Suprapubic skin (tissue), 4 donors: Measurements from ENCODE around the gene SLC51B. TPM values are rescaled to one million over a fixed set of nuclear protein-coding genes. Genes with fewer than 3 reads are reported as not detected.
"Not testable (repeated sequence)": the region's sequence is repeated elsewhere in the genome, so short reads cannot be mapped to it uniquely, and the experiment has no call there.

Experiments used
- DNase-seq, 2 donors: peaks; one replicate each; pipeline ENCODE4 v3.0.0-alpha.2; 2019; ENCODE audit warnings: low spot score in 2 of 2
- H3K27ac ChIP-seq: fragments of 200-600 bp; sonication (generic); one replicate; pipeline ENCODE4 v1.5.1; 2019
- H3K27me3 ChIP-seq: fragments of 200-600 bp; sonication (generic); one replicate; pipeline ENCODE4 v1.5.1; 2019
- H3K36me3 ChIP-seq: fragments of 200-600 bp; sonication (generic); one replicate; pipeline ENCODE4 v1.5.1; 2019
- H3K4me1 ChIP-seq: fragments of 200-600 bp; sonication (generic); one replicate; pipeline ENCODE4 v1.5.1; 2019
- H3K4me3 ChIP-seq: fragments of 200-600 bp; sonication (generic); one replicate; pipeline ENCODE4 v1.5.1; 2019; ENCODE audit warnings: mild to moderate bottlenecking
- H3K9me3 ChIP-seq: fragments of 200-600 bp; sonication (generic); one replicate; pipeline ENCODE4 v1.5.1; 2019
- CTCF ChIP-seq, 2 donors: fragments of 200-600 bp in 1 of 2; fragments of 450-650 bp in 1 of 2; sonication (generic) in 1 of 2; IDR thresholded peaks; one replicate each; pipeline ENCODE4 v1.5.1; 2016 to 2019; ENCODE audit warnings: antibody characterized with exemption in 2 of 2, mild to moderate bottlenecking in 1 of 2, moderate library complexity in 1 of 2
- EP300 ChIP-seq: sonication (generic); formaldehyde crosslinking; IDR thresholded peaks from one replicate; pipeline ENCODE4 v1.6.1; 2017; ENCODE audit warnings: antibody characterized with exemption
- POLR2A ChIP-seq, 2 donors: fragments of 450-650 bp; IDR thresholded peaks; one replicate each; pipeline ENCODE4 v1.6.1; 2017; ENCODE audit warnings: antibody characterized with exemption in 2 of 2, mild to moderate bottlenecking in 2 of 2, moderate library complexity in 2 of 2
- POLR2AphosphoS5 ChIP-seq, 3 donors: sonication (generic); formaldehyde crosslinking; IDR thresholded peaks; one replicate each; pipeline ENCODE4 v1.6.1; 2017; ENCODE audit warnings: antibody characterized with exemption in 3 of 3
- WGBS: methylation state at CpG from one replicate; pipeline ENCODE4 v1.1.5; 2018; 5-methylcytosine and 5-hydroxymethylcytosine counted together
- total RNA-seq, 4 donors: library from RNA; depleted of rRNA; stranded (reverse); fragments of >200 nt; gene quantifications; one replicate each; pipeline ENCODE4 v1.1.0, GENCODE V29; 2016

The SLC51B gene
- total RNA-seq, 4 donors from 2014 or later, result 0.60 TPM; not detected in 3

- WGBS, result 56% methylated on average over 2 of the region's 2 CpGs
- TF ChIP-seq POLR2A (IDR thresholded peaks at IDR 0.05) (no peak), POLR2AphosphoS5 (IDR thresholded peaks at IDR 0.05) (no peak)
- Histone ChIP-seq H3K9me3 (no peaks in the 10 kb centered on the region), H3K36me3 (peaks cover 30% of the 10 kb centered on the region), H3K4me3 (no peak overlapping the region), H3K4me1 (no peaks in the 10 kb centered on the region), H3K27ac (no peak overlapping the region), H3K27me3 (no peaks in the 10 kb centered on the region)
- no peak for DNase-seq
These were observed 36.2 kb upstream of the SLC51B start for GRCh38 chr15:65008983-65009382.

- H3K4me1 ChIP-seq, DNase-seq, H3K9me3 ChIP-seq, H3K4me3 ChIP-seq, H3K27me3 ChIP-seq, H3K27ac ChIP-seq: not testable (repeated sequence)
- peaks cover 39% of the 10 kb centered on the region for H3K36me3 ChIP-seq
- 93% methylated on average over 4 of the region's 4 CpGs for WGBS
These were observed 34.0 kb upstream of the SLC51B start for GRCh38 chr15:65011198-65011597.

GRCh38 chr15:65020419-65020818 lies 24.8 kb upstream of the SLC51B start:
- H3K4me1 ChIP-seq, result no peaks in the 10 kb centered on the region
- 67% methylated on average over 1 of the region's 1 CpG for WGBS
- TF ChIP-seq CTCF (IDR thresholded peaks at IDR 0.05), result no peak
- TF ChIP-seq POLR2AphosphoS5 (IDR thresholded peaks at IDR 0.05), result no peak
- no peak for TF ChIP-seq EP300
- TF ChIP-seq POLR2A (IDR thresholded peaks at IDR 0.05), result no peak
- H3K36me3 ChIP-seq, result peaks cover 77% of the 10 kb centered on the region
- no peaks in the 10 kb centered on the region for H3K9me3 ChIP-seq
- no peaks in the 10 kb centered on the region for H3K27me3 ChIP-seq
- DNase-seq, result no peak
- no peak overlapping the region for H3K27ac ChIP-seq
- no peak overlapping the region for H3K4me3 ChIP-seq

GRCh38 chr15:65021488-65021887 lies 23.7 kb upstream of the SLC51B start:
- Histone ChIP-seq H3K4me1 (no peaks in the 10 kb centered on the region), H3K36me3 (peaks cover 79% of the 10 kb centered on the region), H3K9me3 (no peaks in the 10 kb centered on the region), H3K4me3 (no peak overlapping the region), H3K27me3 (no peaks in the 10 kb centered on the region), H3K27ac (no peak overlapping the region)
- DNase-seq, result no peak
- TF ChIP-seq EP300, result no peak
- no peak for TF ChIP-seq CTCF (IDR thresholded peaks at IDR 0.05)
- no peak for TF ChIP-seq POLR2AphosphoS5 (IDR thresholded peaks at IDR 0.05)
- no peak for TF ChIP-seq POLR2A (IDR thresholded peaks at IDR 0.05)

GRCh38 chr15:65026756-65027155 lies 18.4 kb upstream of the SLC51B start:
- H3K4me1 ChIP-seq, result peaks cover 13% of the 10 kb centered on the region
- no peaks in the 10 kb centered on the region for H3K9me3 ChIP-seq
- H3K4me3 ChIP-seq, result no peak overlapping the region
- WGBS, result 85% methylated on average over 6 of the region's 6 CpGs
- no peak overlapping the region for H3K27ac ChIP-seq
- peaks cover 39% of the 10 kb centered on the region for H3K36me3 ChIP-seq
- TF ChIP-seq POLR2AphosphoS5 (IDR thresholded peaks at IDR 0.05) (no peak), EP300 (no peak), POLR2A (IDR thresholded peaks at IDR 0.05) (no peak), CTCF (IDR thresholded peaks at IDR 0.05) (no peak)
- no peak for DNase-seq
- H3K27me3 ChIP-seq, result no peaks in the 10 kb centered on the region

- DNase-seq, result no peak
- H3K27me3 ChIP-seq, result no peaks in the 10 kb centered on the region
- peak overlapping the region; percentile 96 for H3K4me3 ChIP-seq
- H3K36me3 ChIP-seq, result peaks cover 38% of the 10 kb centered on the region
- H3K9me3 ChIP-seq, result no peaks in the 10 kb centered on the region
- 92% methylated on average over 1 of the region's 1 CpG for WGBS
- peaks cover 13% of the 10 kb centered on the region for H3K4me1 ChIP-seq
- TF ChIP-seq EP300, result no peak
- no peak for TF ChIP-seq CTCF (IDR thresholded peaks at IDR 0.05)
- no peak for TF ChIP-seq POLR2A (IDR thresholded peaks at IDR 0.05)
- TF ChIP-seq POLR2AphosphoS5 (IDR thresholded peaks at IDR 0.05), result no peak
- no peak overlapping the region for H3K27ac ChIP-seq
These were observed 17.6 kb upstream of the SLC51B start for GRCh38 chr15:65027593-65027992.
